Keratinocyte (primary cell): ENCODE results near the gene PPME1.

Source experiments
- EZH2 ChIP-seq: IDR thresholded peaks from one replicate; pipeline ENCODE4 v1.6.1; 2012; ENCODE audit warnings: inconsistent platforms, mild to moderate bottlenecking, low read length, moderate library complexity
- TF ChIP-seq, protein P1 (sequence below), 3 experiments: IDR thresholded peaks in 1 of 3; conservative IDR thresholded peaks in 1 of 3; optimal IDR thresholded peaks in 1 of 3; 2 replicates in 2 of 3; 3 replicates in 1 of 3; pipeline versions ENCODE3 to v1.5.1; 2011; ENCODE audit warnings: low read length in 3 of 3, mild to moderate bottlenecking in 3 of 3, moderate library complexity in 2 of 3, control low read depth in 1 of 3, inconsistent platforms in 1 of 3; ENCODE audit not compliant: insufficient read depth in 2 of 3; ENCODE audit errors: extremely low read depth in 1 of 3

DNA sequence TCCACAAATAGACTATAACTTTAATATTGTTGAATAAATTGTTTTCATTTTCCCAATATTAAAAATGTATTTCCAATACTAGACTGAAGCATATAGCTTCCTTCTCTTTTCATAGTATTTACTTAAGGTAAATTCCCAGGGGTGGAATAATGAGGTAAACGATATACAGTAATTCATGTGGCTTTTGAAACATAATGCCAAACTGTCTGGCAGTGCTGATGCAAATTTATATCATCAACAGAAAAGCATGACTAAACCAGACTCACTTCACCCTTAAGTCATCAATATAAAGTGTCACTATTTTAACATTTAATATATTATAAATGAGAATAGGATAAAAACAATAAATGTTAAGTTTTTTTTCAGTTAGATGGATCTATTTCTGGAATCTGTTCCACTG, 13.9 kb upstream of the PPME1 start:
- TF ChIP-seq, protein P1, sequence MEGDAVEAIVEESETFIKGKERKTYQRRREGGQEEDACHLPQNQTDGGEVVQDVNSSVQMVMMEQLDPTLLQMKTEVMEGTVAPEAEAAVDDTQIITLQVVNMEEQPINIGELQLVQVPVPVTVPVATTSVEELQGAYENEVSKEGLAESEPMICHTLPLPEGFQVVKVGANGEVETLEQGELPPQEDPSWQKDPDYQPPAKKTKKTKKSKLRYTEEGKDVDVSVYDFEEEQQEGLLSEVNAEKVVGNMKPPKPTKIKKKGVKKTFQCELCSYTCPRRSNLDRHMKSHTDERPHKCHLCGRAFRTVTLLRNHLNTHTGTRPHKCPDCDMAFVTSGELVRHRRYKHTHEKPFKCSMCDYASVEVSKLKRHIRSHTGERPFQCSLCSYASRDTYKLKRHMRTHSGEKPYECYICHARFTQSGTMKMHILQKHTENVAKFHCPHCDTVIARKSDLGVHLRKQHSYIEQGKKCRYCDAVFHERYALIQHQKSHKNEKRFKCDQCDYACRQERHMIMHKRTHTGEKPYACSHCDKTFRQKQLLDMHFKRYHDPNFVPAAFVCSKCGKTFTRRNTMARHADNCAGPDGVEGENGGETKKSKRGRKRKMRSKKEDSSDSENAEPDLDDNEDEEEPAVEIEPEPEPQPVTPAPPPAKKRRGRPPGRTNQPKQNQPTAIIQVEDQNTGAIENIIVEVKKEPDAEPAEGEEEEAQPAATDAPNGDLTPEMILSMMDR (optimal IDR thresholded peaks at IDR 0.05 in 1 of 3, IDR thresholded peaks at IDR 0.05 in 1 of 3, conservative IDR thresholded peaks at IDR 0.05 in 1 of 3; ENCODE audit: extremely low read depth in 1 of 3, insufficient read depth in 2 of 3, low read length in 3 of 3), result no peak
- TF ChIP-seq EZH2, result no peak
